Measurements from ENCODE around the gene DCAF4L1. TPM values are rescaled to one million over a fixed set of nuclear protein-coding genes. Genes with fewer than 3 reads are reported as not detected.

DCAF4L1 gene
- total and polyA plus RNA-seq, 2 of the 4 experiments (the other 2 are of a cell fraction) = 0.07 to 0.18 TPM

- CTCF ChIA-PET = no interaction called here
Observed at GRCh38 chr4:41934901-41935651, 46.5 kb upstream of the DCAF4L1 start, which contains the start of gene TMEM33. TSS of gene TMEM33 (plus strand) at chr4:41935429. CDS start at chr4:41935485, 56 bp downstream.

More at GRCh38 chr4:41934901-41935651, 46.5 kb upstream of the DCAF4L1 start, which contains the start of gene TMEM33:
- peak within 1 kb of the TSS; percentile 46; the same call in 1 of the 2 replicates for H3K56ac ChIP-seq (ENCODE audit: extremely low read depth, insufficient read depth, low read length)
- peak within 1 kb of the TSS; percentile 82 for H3K27ac ChIP-seq (ENCODE audit: insufficient read depth, low read length)
- H3K4me3 ChIP-seq (ENCODE audit: insufficient read depth, low read depth, low read length) = peak within 1 kb of the TSS; percentile 83
- peaks cover 8% of the 10 kb centered on the region; the same call in 1 of the 2 replicates for H4K20me1 ChIP-seq (ENCODE audit: insufficient read depth, low read length)
- peak within 1 kb of the TSS; percentile 75 for H3K4ac ChIP-seq (ENCODE audit: low read depth, low read length)
- no peak within 1 kb of the TSS for H3K18ac ChIP-seq (ENCODE audit: low read depth, low read length)
- TSS peak; percentile 66 for BruUV-seq (replicated peaks)
- no peaks in the 10 kb centered on the region for H3K9me3 ChIP-seq (ENCODE audit: control insufficient read depth, insufficient read depth, low read length)
- peak within 1 kb of the TSS; percentile 79 for H3K9ac ChIP-seq (ENCODE audit: low read depth, low read length)
- dilution Hi-C loops (cut with HindIII; ENCODE audit: low sequenced_read_pairs, unreplicated experiment) = no loop called here
- in situ Hi-C loops (cut with MboI; ENCODE audit: low sequenced_read_pairs) = no loop called here
- peaks cover 6% of the 10 kb centered on the region for H3K4me1 ChIP-seq (ENCODE audit: control insufficient read depth, insufficient read depth, low read length)
- peak within 1 kb of the TSS; percentile 92 for H3K4me2 ChIP-seq (ENCODE audit: low read depth, low read length)
- no peak within 1 kb of the TSS for H2BK15ac ChIP-seq (ENCODE audit: low read depth, low read length)
- peak within 1 kb of the TSS; percentile 71 for H2AK9ac ChIP-seq (replicated peaks; ENCODE audit: low read depth, low read length, poor library complexity)
- H4K5ac ChIP-seq (ENCODE audit: low read depth, low read length) = peak within 1 kb of the TSS; percentile 72; the same call in 1 of the 2 replicates
- peak within 1 kb of the TSS; percentile 64 for H3K23ac ChIP-seq (ENCODE audit: low read depth, low read length)
- intact Hi-C loops (cut with micrococcal nuclease) = no loop called here
- H4K91ac ChIP-seq (ENCODE audit: insufficient read depth, low read depth, low read length) = peak within 1 kb of the TSS; percentile 65; the same call in 1 of the 2 replicates
- 0 out of 2 replicates have a peak within 1 kb of the TSS, but pooled peaks have one; percentile 49 for H2BK120ac ChIP-seq (ENCODE audit: low read depth, low read length)
- H3K79me1 ChIP-seq (ENCODE audit: low read depth in 1 of 2, low read length in 2 of 2) = peaks cover 3 to 21% of the 10 kb centered on the region in 2 experiments
- H3K9me1 ChIP-seq (ENCODE audit: insufficient read depth, low read length) = peaks cover 5% of the 10 kb centered on the region; the same call in 1 of the 2 replicates
- peak within 1 kb of the TSS; percentile 86 to 94 for H4K8ac ChIP-seq (ENCODE audit: low read depth in 2 of 2, low read length in 2 of 2)
- ATAC-seq (ENCODE audit: low read depth) = peak; percentile 95
- no peak within 1 kb of the TSS for H2BK20ac ChIP-seq (ENCODE audit: low read depth, low read length)
- peak; percentile 79 for DNase-seq
- 0 out of 2 replicates have a peak, but pooled peaks cover 2% of the 10 kb centered on the region for H3K36me3 ChIP-seq (ENCODE audit: control insufficient read depth, insufficient read depth, low read length)
- H2BK5ac ChIP-seq (ENCODE audit: low read depth, low read length, poor library complexity, severe bottlenecking) = peak within 1 kb of the TSS; percentile 69
- peak within 1 kb of the TSS; percentile 98 for H2AFZ ChIP-seq (replicated peaks; ENCODE audit: low read length, poor library complexity)
- 0 out of 2 replicates have a peak within 1 kb of the TSS, but pooled peaks have one; percentile 35 for H2AK5ac ChIP-seq (ENCODE audit: low read depth, low read length)
- H3K14ac ChIP-seq (replicated peaks; ENCODE audit: low read depth, low read length) = peak within 1 kb of the TSS; percentile 71
- H3K27me3 ChIP-seq (ENCODE audit: control insufficient read depth, insufficient read depth, low read length) = peaks cover 3% of the 10 kb centered on the region
- POLR2A ChIA-PET (ENCODE audit: unreplicated experiment) = interaction anchor here (0.6 kb wide), 1 partner anchor 234 kb away, joined by 3 read pairs; no protein-coding TSS in a partner anchor
- TF ChIP-seq MXI1 (IDR thresholded peaks at IDR 0.05; ENCODE audit: borderline replicate concordance, low read depth, low read length) (no peak; the same call in 1 of the 2 replicates), FOS (IDR thresholded peaks at IDR 0.05; ENCODE audit: low read depth, low read length) (no peak), NFE2L2 (IDR thresholded peaks at IDR 0.05; ENCODE audit: low read depth, low read length) (no peak), CEBPB (IDR thresholded peaks at IDR 0.05; ENCODE audit: low read depth, low read length) (0 out of 2 replicates have a peak, but pooled peaks have one; percentile 12), BHLHE40 (IDR thresholded peaks at IDR 0.05; ENCODE audit: low read depth, low read length) (no peak), ELK1 (IDR thresholded peaks at IDR 0.05; ENCODE audit: borderline replicate concordance, low read depth, low read length) (no peak), RFX5 (IDR thresholded peaks at IDR 0.05; ENCODE audit: low read depth, low read length) (no peak), MAZ (IDR thresholded peaks at IDR 0.05; ENCODE audit: borderline replicate concordance, low read depth, low read length) (peak; percentile 55; the same call in 1 of the 2 replicates), POLR2A (IDR thresholded peaks at IDR 0.05; ENCODE audit: low read depth, low read length) (0 out of 2 replicates have a peak, but pooled peaks have one; percentile 29), RAD21 (IDR thresholded peaks at IDR 0.05; ENCODE audit: low read length) (no peak), RCOR1 (IDR thresholded peaks at IDR 0.05; ENCODE audit: insufficient replicate concordance, low read length) (no peak)
- 0% methylated on average over 12 of the region's 49 CpGs; no CpG with 5 or more reads in 1 of the 2 experiments for WGBS, 2 experiments (ENCODE audit: extremely low coverage in 2 of 2, insufficient read length in 1 of 2)

Data from IMR-90 (cell line).